Measurements from ENCODE around the gene INTS11. TPM values are rescaled to one million over a fixed set of nuclear protein-coding genes. Genes with fewer than 3 reads are reported as not detected.

INTS11 gene
- total RNA-seq, 6 experiments from 2014 or later, result 35.1 to 52.4 (median 43.5) TPM

- H3K4me3 ChIP-seq, result no peak overlapping the region
- peaks cover 0 to 26% (median 14%) of the 10 kb centered on the region in 4 donors for H3K4me1 ChIP-seq
- no peaks in the 10 kb centered on the region for H3K9me3 ChIP-seq
- peaks cover 0 to 44% (median 10%) of the 10 kb centered on the region in 4 donors for H3K36me3 ChIP-seq
- H3K27me3 ChIP-seq, result no peaks in the 10 kb centered on the region
- no peak for TF ChIP-seq POLR2A (IDR thresholded peaks at IDR 0.05)
- intact Hi-C loops (cut with DNase I), result no loop called here
- no peak for ATAC-seq
- no peak for DNase-seq
- H3K27ac ChIP-seq, result no peak overlapping the region
- WGBS (ENCODE audit: insufficient coverage, low coverage, low lambda C conversion rate, missing lambda C conversion rate), result 40% methylated on average over 2 of the region's 21 CpGs
Observed at GRCh38 chr1:1310476-1311053, 13.9 kb downstream of the INTS11 start.

- H3K4me1 ChIP-seq, result peaks cover 0 to 31% (median 17%) of the 10 kb centered on the region in 4 donors
- no peaks in the 10 kb centered on the region for H3K27me3 ChIP-seq
- H3K4me3 ChIP-seq, result no peak overlapping the region
- H3K9me3 ChIP-seq, result no peaks in the 10 kb centered on the region
- ATAC-seq (no peak), DNase-seq (no peak)
- H3K36me3 ChIP-seq, result peaks cover 0 to 42% (median 10%) of the 10 kb centered on the region in 4 donors
- WGBS (ENCODE audit: insufficient coverage, low coverage, low lambda C conversion rate, missing lambda C conversion rate), result no CpG with 5 or more reads among the region's 3 CpGs
- TF ChIP-seq POLR2A (IDR thresholded peaks at IDR 0.05) (no peak), CTCF (IDR thresholded peaks at IDR 0.05) (no peak)
- H3K27ac ChIP-seq, result no peak overlapping the region
- intact Hi-C loops (cut with DNase I), result no loop called here
Observed at GRCh38 chr1:1310109-1310385, 14.4 kb downstream of the INTS11 start.

GRCh38 chr1:1309251-1310108 lies 15.0 kb downstream of the INTS11 start:
- intact Hi-C loops (cut with DNase I), result no loop called here
- DNase-seq, result peak in 1 of 3 donors; percentile 43
- peaks cover 0 to 36% (median 10%) of the 10 kb centered on the region in 4 donors for H3K36me3 ChIP-seq

GRCh38 chr1:1308756-1309250 lies 15.7 kb downstream of the INTS11 start:
- 6% methylated on average over 7 of the region's 66 CpGs for WGBS (ENCODE audit: insufficient coverage, low coverage, low lambda C conversion rate, missing lambda C conversion rate)
- Histone ChIP-seq H3K27ac (peak overlapping the region; percentile 2 to 90 (median 82)), H3K4me3 (peak overlapping the region; percentile 66 to 92 (median 92)), H3K36me3 (peaks cover 0 to 30% (median 4%) of the 10 kb centered on the region in 4 donors), H3K9me3 (no peaks in the 10 kb centered on the region), H3K27me3 (no peaks in the 10 kb centered on the region), H3K4me1 (peaks cover 0 to 35% (median 19%) of the 10 kb centered on the region in 4 donors)
- DNase-seq (peak in 1 of 3 donors; percentile 52), ATAC-seq (no peak)
- TF ChIP-seq POLR2A (IDR thresholded peaks at IDR 0.05), result no peak
- TF ChIP-seq CTCF (IDR thresholded peaks at IDR 0.05), result no peak
- intact Hi-C loops (cut with DNase I), result no loop called here

More at GRCh38 chr1:1309251-1310108, 15.0 kb downstream of the INTS11 start:
- H3K27ac ChIP-seq, result peak overlapping the region in 2 of 3 donors; percentile 82 to 90
- H3K4me1 ChIP-seq, result peaks cover 0 to 35% (median 19%) of the 10 kb centered on the region in 4 donors
- 67% methylated on average over 7 of the region's 57 CpGs for WGBS (ENCODE audit: insufficient coverage, low coverage, low lambda C conversion rate, missing lambda C conversion rate)
- no peaks in the 10 kb centered on the region for H3K27me3 ChIP-seq
- H3K9me3 ChIP-seq, result no peaks in the 10 kb centered on the region
- peak overlapping the region; percentile 66 to 92 (median 92) for H3K4me3 ChIP-seq
- TF ChIP-seq CTCF (IDR thresholded peaks at IDR 0.05), result no peak
- ATAC-seq, result no peak

Measured in right lobe of liver (tissue), 6 donors.